ENCODE data around the gene BGN.

Gene BGN

DNA sequence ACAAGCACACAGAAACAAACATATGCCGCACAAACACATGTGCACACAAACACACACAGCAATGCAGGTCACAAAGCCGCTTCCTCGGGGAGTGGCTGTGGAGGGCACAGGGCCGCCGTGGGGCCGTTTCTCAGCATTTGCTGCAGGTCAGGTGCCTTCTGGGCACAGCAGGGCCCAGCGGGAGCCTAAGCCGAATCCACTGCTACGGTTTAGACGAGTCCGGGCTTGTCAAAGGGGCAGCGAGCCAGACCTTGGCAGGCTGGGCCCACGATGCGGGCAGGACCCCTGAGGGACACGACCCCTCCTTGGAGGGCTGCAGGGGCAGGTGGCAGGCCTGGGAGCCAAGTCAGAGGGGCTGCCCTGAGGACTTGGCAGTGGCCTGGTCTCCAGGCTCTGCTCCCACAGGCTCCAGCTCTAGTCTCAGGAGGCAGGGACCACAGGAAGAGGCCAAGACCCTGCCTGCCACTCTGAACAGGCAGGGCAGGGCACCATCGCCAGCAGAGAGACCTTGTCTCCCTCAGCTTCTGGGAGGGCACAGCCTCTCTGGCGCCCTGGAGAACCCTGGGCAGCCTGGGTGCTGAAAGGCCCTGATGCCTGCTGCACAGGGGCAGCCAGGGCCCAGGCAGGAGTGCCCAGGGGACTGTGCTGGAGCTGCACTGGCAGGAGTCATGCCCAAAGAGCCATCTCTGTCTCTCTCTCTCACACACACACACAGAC lies 17.2 kb downstream of the BGN start:
- Histone ChIP-seq H3K14ac (ENCODE audit: low read length) (no peak overlapping the region), H4K12ac (ENCODE audit: low read depth, low read length) (no peak overlapping the region), H3K9me3 (ENCODE audit: insufficient read depth, low read depth, low read length) (peaks cover 2% of the 10 kb centered on the region), H3K9ac (ENCODE audit: low read length) (no peak overlapping the region), H4K8ac (ENCODE audit: low read depth, low read length) (no peak overlapping the region), H3K18ac (ENCODE audit: low read length) (no peak overlapping the region), H2AFZ (ENCODE audit: insufficient read depth, low read length, poor library complexity) (no peak overlapping the region), H3K4me1 (ENCODE audit: control insufficient read depth in 1 of 2, insufficient read depth in 2 of 2, low read length in 2 of 2) (no peaks in the 10 kb centered on the region), H3K4me2 (ENCODE audit: low read length) (no peak overlapping the region), H2BK5ac (ENCODE audit: low read depth, low read length, poor library complexity) (no peak overlapping the region), H2BK12ac (ENCODE audit: low read length) (no peak overlapping the region), H3K36me3 (ENCODE audit: control insufficient read depth in 1 of 2, insufficient read depth in 2 of 2, low read length in 2 of 2) (no peaks in the 10 kb centered on the region), H4K91ac (ENCODE audit: low read depth, low read length) (no peak overlapping the region), H3K4ac (ENCODE audit: low read depth, low read length) (no peak overlapping the region), H3K4me3 (ENCODE audit: low read depth, low read length) (no peak overlapping the region), H3K27ac (ENCODE audit: low read depth, low read length) (no peak overlapping the region), H3K79me2 (ENCODE audit: control insufficient read depth, insufficient read depth, low read length, poor library complexity) (no peaks in the 10 kb centered on the region), H2AK5ac (ENCODE audit: low read length) (no peak overlapping the region), H3K79me1 (ENCODE audit: low read length) (no peaks in the 10 kb centered on the region), H2BK120ac (ENCODE audit: insufficient read depth, low read length, poor library complexity) (no peak overlapping the region), H3K27me3 (ENCODE audit: insufficient read depth, low read length) (no peaks in the 10 kb centered on the region), H3K23ac (ENCODE audit: low read length) (no peak overlapping the region)
- no peak for DNase-seq
- WGBS (ENCODE audit: extremely low coverage, insufficient coverage, insufficient read length), result no CpG with 5 or more reads among the region's 17 CpGs

DNA sequence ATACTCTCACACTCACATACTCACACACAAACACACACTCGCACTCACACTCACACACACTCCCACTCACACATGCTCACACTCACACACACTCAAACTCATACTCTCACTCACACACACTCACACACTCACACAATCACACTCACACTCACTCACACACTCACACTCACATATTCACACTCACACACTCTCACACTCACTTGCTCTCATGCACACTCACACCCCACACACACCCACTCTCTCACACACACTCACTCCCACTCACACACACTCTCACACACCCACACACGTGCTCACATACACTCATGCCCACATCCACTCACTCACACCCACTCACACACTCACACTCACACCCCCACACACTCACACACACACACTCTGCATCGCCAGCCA lies 17.7 kb downstream of the BGN start:
- H3K4ac ChIP-seq (ENCODE audit: low read depth, low read length), result no peak overlapping the region
- no peak overlapping the region for H3K4me2 ChIP-seq (ENCODE audit: low read length)
- H2BK120ac ChIP-seq (ENCODE audit: insufficient read depth, low read length, poor library complexity), result no peak overlapping the region
- no peak overlapping the region for H2BK5ac ChIP-seq (ENCODE audit: low read depth, low read length, poor library complexity)
- no peaks in the 10 kb centered on the region for H3K4me1 ChIP-seq (ENCODE audit: control insufficient read depth in 1 of 2, insufficient read depth in 2 of 2, low read length in 2 of 2)
- H3K9ac ChIP-seq (ENCODE audit: low read length), result no peak overlapping the region
- H3K23ac ChIP-seq (ENCODE audit: low read length), result no peak overlapping the region
- no peak for DNase-seq
- H2AK5ac ChIP-seq (ENCODE audit: low read length), result no peak overlapping the region
- no peak overlapping the region for H3K4me3 ChIP-seq (ENCODE audit: low read depth, low read length)
- no peaks in the 10 kb centered on the region for H3K36me3 ChIP-seq (ENCODE audit: control insufficient read depth in 1 of 2, insufficient read depth in 2 of 2, low read length in 2 of 2)
- H3K27me3 ChIP-seq (ENCODE audit: insufficient read depth, low read length), result no peaks in the 10 kb centered on the region
- no peak overlapping the region for H4K91ac ChIP-seq (ENCODE audit: low read depth, low read length)
- H3K18ac ChIP-seq (ENCODE audit: low read length), result no peak overlapping the region
- WGBS (ENCODE audit: extremely low coverage, insufficient coverage, insufficient read length), result 100% methylated on average over 1 of the region's 3 CpGs
- no peak overlapping the region for H4K8ac ChIP-seq (ENCODE audit: low read depth, low read length)
- no peak overlapping the region for H3K27ac ChIP-seq (ENCODE audit: low read depth, low read length)
- H2AFZ ChIP-seq (ENCODE audit: insufficient read depth, low read length, poor library complexity), result no peak overlapping the region
- no peaks in the 10 kb centered on the region for H3K79me2 ChIP-seq (ENCODE audit: control insufficient read depth, insufficient read depth, low read length, poor library complexity)
- H3K9me3 ChIP-seq (ENCODE audit: insufficient read depth, low read depth, low read length), result peaks cover 2% of the 10 kb centered on the region
- no peak overlapping the region for H2BK12ac ChIP-seq (ENCODE audit: low read length)
- H3K79me1 ChIP-seq (ENCODE audit: low read length), result no peaks in the 10 kb centered on the region
- H4K12ac ChIP-seq (ENCODE audit: low read depth, low read length), result no peak overlapping the region
- no peak overlapping the region for H3K14ac ChIP-seq (ENCODE audit: low read length)

DNA sequence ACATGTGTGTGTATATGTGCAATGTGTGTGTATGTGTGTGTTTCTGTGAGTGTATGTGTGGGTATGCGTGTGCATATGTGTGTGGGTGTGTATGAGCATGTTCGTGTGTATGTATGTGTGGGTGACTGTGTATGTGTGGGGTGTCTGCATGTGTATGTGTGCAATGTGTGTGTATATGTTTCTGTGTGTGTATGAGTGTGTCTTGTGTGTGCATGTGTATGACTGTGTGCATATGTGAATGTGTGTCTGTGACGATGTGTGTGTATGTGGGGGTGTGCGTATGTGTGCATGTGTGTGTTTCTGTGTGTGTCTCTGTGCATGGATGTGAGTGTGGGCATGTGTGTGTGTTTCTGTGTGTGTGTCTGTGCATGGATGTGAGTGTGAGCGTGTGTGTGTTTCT lies 18.5 kb downstream of the BGN start:
- Histone ChIP-seq H2AK5ac (ENCODE audit: low read length) (no peak overlapping the region), H3K79me1 (ENCODE audit: low read length) (no peaks in the 10 kb centered on the region), H3K36me3 (ENCODE audit: control insufficient read depth in 1 of 2, insufficient read depth in 2 of 2, low read length in 2 of 2) (no peaks in the 10 kb centered on the region), H2BK12ac (ENCODE audit: low read length) (no peak overlapping the region), H3K14ac (ENCODE audit: low read length) (no peak overlapping the region), H3K79me2 (ENCODE audit: control insufficient read depth, insufficient read depth, low read length, poor library complexity) (no peaks in the 10 kb centered on the region), H3K4me1 (ENCODE audit: control insufficient read depth in 1 of 2, insufficient read depth in 2 of 2, low read length in 2 of 2) (no peaks in the 10 kb centered on the region), H3K27ac (ENCODE audit: low read depth, low read length) (no peak overlapping the region), H2BK120ac (ENCODE audit: insufficient read depth, low read length, poor library complexity) (no peak overlapping the region), H4K12ac (ENCODE audit: low read depth, low read length) (no peak overlapping the region), H3K4ac (ENCODE audit: low read depth, low read length) (no peak overlapping the region), H3K9ac (ENCODE audit: low read length) (no peak overlapping the region), H3K9me3 (ENCODE audit: insufficient read depth, low read depth, low read length) (peaks cover 2% of the 10 kb centered on the region), H3K23ac (ENCODE audit: low read length) (no peak overlapping the region), H2AFZ (ENCODE audit: insufficient read depth, low read length, poor library complexity) (no peak overlapping the region), H3K4me3 (ENCODE audit: low read depth, low read length) (no peak overlapping the region), H3K4me2 (ENCODE audit: low read length) (no peak overlapping the region), H4K91ac (ENCODE audit: low read depth, low read length) (no peak overlapping the region), H2BK5ac (ENCODE audit: low read depth, low read length, poor library complexity) (no peak overlapping the region), H3K18ac (ENCODE audit: low read length) (no peak overlapping the region), H4K8ac (ENCODE audit: low read depth, low read length) (no peak overlapping the region), H3K27me3 (ENCODE audit: insufficient read depth, low read length) (peaks cover 5% of the 10 kb centered on the region)
- no CpG with 5 or more reads among the region's 5 CpGs for WGBS (ENCODE audit: extremely low coverage, insufficient coverage, insufficient read length)
- DNase-seq, result no peak

DNA sequence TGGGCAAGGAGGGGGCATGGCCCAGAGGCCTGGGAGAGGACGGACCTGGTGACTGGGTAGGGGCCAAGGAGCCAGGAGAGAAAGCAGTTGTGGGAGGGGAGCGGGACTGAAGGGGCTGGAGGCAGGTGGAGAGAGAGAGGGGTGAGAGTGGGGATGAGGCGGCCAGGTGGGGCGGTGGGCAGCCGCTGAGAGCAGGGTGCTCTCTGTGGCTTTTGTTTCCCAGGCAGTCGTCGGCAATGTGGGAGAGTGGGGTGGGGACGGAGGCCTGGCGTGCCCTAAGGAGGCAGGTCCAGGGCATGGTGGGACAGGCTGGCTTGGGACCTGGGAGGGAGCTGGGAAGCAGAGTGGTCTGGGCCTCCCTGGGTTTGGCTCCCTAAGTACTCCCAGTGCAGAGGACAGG lies 19.5 kb downstream of the BGN start:
- Histone ChIP-seq H3K27me3 (ENCODE audit: insufficient read depth, low read length) (peaks cover 9% of the 10 kb centered on the region), H3K23ac (ENCODE audit: low read length) (no peak overlapping the region), H3K4me1 (ENCODE audit: control insufficient read depth in 1 of 2, insufficient read depth in 2 of 2, low read length in 2 of 2) (no peaks in the 10 kb centered on the region), H3K79me1 (ENCODE audit: low read length) (no peaks in the 10 kb centered on the region), H4K12ac (ENCODE audit: low read depth, low read length) (no peak overlapping the region), H2BK12ac (ENCODE audit: low read length) (no peak overlapping the region), H3K79me2 (ENCODE audit: control insufficient read depth, insufficient read depth, low read length, poor library complexity) (no peaks in the 10 kb centered on the region), H4K91ac (ENCODE audit: low read depth, low read length) (no peak overlapping the region), H3K14ac (ENCODE audit: low read length) (no peak overlapping the region), H3K4me3 (ENCODE audit: low read depth, low read length) (no peak overlapping the region), H3K18ac (ENCODE audit: low read length) (no peak overlapping the region), H2AK5ac (ENCODE audit: low read length) (no peak overlapping the region), H2AFZ (ENCODE audit: insufficient read depth, low read length, poor library complexity) (no peak overlapping the region), H2BK120ac (ENCODE audit: insufficient read depth, low read length, poor library complexity) (no peak overlapping the region), H3K4ac (ENCODE audit: low read depth, low read length) (no peak overlapping the region), H3K4me2 (ENCODE audit: low read length) (no peak overlapping the region), H3K9me3 (ENCODE audit: insufficient read depth, low read depth, low read length) (peaks cover 2% of the 10 kb centered on the region), H3K27ac (ENCODE audit: low read depth, low read length) (no peak overlapping the region), H4K8ac (ENCODE audit: low read depth, low read length) (no peak overlapping the region), H2BK5ac (ENCODE audit: low read depth, low read length, poor library complexity) (no peak overlapping the region), H3K36me3 (ENCODE audit: control insufficient read depth in 1 of 2, insufficient read depth in 2 of 2, low read length in 2 of 2) (no peaks in the 10 kb centered on the region), H3K9ac (ENCODE audit: low read length) (no peak overlapping the region)
- no peak for DNase-seq
- no CpG with 5 or more reads among the region's 9 CpGs for WGBS (ENCODE audit: extremely low coverage, insufficient coverage, insufficient read length)

Measured in trophoblast cell (in vitro differentiated cells and primary cell).